Right lobe of liver (tissue), 4 donors: ENCODE results near the gene ZNF773.

Experiments
- POLR2A ChIP-seq: fragments of 450-650 bp; IDR thresholded peaks from one replicate; pipeline ENCODE4 v1.6.1; 2017; ENCODE audit warnings: antibody characterized with exemption, mild to moderate bottlenecking
- TF ChIP-seq, protein P1 (sequence below), 4 donors: fragments of 200-600 bp in 3 of 4; fragments of 450-650 bp in 1 of 4; IDR thresholded peaks; one replicate each; pipeline versions ENCODE4 v1.5.1 to v1.8.0; 2016 to 2022; ENCODE audit warnings: antibody characterized with exemption in 4 of 4, mild to moderate bottlenecking in 2 of 4
- donor health status: DM: no; HTN: no; CAD: no.
- donor health status: DM: no; HTN: no; CAD: no.
- donor health status: DM: no; HTN: yes; CAD: no.

DNA sequence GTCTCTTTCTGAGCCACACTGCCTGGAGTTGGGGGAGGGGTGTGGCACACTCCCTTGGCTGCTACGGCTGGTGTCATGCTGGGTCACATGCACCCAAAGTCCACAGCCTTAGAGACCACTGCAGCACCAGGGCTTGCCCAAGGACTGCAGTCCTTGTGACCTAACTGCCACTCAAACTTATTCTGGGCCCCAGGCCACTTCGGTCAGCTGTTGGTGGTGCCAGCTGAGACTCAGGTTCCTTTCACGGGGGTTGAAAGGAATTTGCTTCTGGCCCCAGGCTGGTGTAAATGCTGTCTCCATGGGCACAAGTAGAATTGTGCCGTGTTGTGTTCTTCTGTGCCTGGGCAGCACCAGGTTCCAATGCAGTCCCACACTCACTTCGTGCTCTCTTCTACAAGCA is 33.2 kb upstream of the ZNF773 start:
- TF ChIP-seq, protein P1, sequence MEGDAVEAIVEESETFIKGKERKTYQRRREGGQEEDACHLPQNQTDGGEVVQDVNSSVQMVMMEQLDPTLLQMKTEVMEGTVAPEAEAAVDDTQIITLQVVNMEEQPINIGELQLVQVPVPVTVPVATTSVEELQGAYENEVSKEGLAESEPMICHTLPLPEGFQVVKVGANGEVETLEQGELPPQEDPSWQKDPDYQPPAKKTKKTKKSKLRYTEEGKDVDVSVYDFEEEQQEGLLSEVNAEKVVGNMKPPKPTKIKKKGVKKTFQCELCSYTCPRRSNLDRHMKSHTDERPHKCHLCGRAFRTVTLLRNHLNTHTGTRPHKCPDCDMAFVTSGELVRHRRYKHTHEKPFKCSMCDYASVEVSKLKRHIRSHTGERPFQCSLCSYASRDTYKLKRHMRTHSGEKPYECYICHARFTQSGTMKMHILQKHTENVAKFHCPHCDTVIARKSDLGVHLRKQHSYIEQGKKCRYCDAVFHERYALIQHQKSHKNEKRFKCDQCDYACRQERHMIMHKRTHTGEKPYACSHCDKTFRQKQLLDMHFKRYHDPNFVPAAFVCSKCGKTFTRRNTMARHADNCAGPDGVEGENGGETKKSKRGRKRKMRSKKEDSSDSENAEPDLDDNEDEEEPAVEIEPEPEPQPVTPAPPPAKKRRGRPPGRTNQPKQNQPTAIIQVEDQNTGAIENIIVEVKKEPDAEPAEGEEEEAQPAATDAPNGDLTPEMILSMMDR (IDR thresholded peaks at IDR 0.05), result no peak
- no peak for TF ChIP-seq POLR2A
